ENCODE measurements around the gene SRGAP2C.
"Not testable (repeated sequence)": the region's sequence is repeated elsewhere in the genome, so short reads cannot be mapped to it uniquely, and the experiment has no call there.

DNA sequence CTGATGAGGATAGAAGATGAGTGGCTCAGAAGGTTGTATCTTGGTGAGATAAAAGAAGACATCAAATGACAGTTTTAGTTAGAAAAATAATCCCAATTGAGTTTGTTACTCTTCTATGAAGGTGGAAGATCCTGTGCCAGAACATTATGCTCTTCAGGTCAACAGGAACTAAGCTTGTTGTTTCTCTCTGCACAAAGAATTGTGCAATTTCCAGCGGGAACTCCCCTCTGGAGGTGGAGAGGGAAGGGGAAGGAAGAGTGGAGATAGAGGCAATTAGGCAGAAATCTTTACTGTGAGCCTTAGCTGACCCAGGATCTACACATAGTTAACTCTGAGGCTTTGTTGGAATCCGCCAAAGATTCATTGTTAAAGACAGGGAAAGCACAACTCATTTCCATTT lies 77.4 kb downstream of the SRGAP2C start:
- TF ChIP-seq, protein P1, sequence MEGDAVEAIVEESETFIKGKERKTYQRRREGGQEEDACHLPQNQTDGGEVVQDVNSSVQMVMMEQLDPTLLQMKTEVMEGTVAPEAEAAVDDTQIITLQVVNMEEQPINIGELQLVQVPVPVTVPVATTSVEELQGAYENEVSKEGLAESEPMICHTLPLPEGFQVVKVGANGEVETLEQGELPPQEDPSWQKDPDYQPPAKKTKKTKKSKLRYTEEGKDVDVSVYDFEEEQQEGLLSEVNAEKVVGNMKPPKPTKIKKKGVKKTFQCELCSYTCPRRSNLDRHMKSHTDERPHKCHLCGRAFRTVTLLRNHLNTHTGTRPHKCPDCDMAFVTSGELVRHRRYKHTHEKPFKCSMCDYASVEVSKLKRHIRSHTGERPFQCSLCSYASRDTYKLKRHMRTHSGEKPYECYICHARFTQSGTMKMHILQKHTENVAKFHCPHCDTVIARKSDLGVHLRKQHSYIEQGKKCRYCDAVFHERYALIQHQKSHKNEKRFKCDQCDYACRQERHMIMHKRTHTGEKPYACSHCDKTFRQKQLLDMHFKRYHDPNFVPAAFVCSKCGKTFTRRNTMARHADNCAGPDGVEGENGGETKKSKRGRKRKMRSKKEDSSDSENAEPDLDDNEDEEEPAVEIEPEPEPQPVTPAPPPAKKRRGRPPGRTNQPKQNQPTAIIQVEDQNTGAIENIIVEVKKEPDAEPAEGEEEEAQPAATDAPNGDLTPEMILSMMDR (IDR thresholded peaks at IDR 0.05) = not testable (repeated sequence)
- not testable (repeated sequence) for TF ChIP-seq EP300 (IDR thresholded peaks at IDR 0.05; ENCODE audit: borderline replicate concordance in 1 of 2, low read depth in 1 of 2, low read length in 1 of 2); CHD2 (IDR thresholded peaks at IDR 0.05; ENCODE audit: low read length, partially characterized antibody); RCOR1 (IDR thresholded peaks at IDR 0.05; ENCODE audit: low read length); POLR2AphosphoS5 (IDR thresholded peaks at IDR 0.05; ENCODE audit: low read depth, low read length); JUND (IDR thresholded peaks at IDR 0.05); RXRA (IDR thresholded peaks at IDR 0.05; ENCODE audit: borderline replicate concordance, low read depth); TAF1 (IDR thresholded peaks at IDR 0.05; ENCODE audit: borderline replicate concordance, low read depth, low read length); RAD21 (IDR thresholded peaks at IDR 0.05; ENCODE audit: low read length); TEAD4 (IDR thresholded peaks at IDR 0.05; ENCODE audit: borderline replicate concordance, insufficient read depth)
- TF ChIP-seq, protein P2, sequence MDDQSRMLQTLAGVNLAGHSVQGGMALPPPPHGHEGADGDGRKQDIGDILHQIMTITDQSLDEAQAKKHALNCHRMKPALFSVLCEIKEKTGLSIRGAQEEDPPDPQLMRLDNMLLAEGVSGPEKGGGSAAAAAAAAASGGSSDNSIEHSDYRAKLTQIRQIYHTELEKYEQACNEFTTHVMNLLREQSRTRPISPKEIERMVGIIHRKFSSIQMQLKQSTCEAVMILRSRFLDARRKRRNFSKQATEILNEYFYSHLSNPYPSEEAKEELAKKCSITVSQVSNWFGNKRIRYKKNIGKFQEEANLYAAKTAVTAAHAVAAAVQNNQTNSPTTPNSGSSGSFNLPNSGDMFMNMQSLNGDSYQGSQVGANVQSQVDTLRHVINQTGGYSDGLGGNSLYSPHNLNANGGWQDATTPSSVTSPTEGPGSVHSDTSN (IDR thresholded peaks at IDR 0.05) = not testable (repeated sequence)
